ENCODE measurements around the gene SKA3. TPM values are rescaled to one million over a fixed set of nuclear protein-coding genes. Genes with fewer than 3 reads are reported as not detected.
A peak's percentile ranks its signal among the peaks of the same experiment; 100 is the strongest.

Gene SKA3
- total RNA-seq, 1 experiment from 2014 or later = 61.8 TPM

GRCh38 chr13:21148557-21149258, 27.6 kb downstream of the SKA3 start:
- H3K79me1 ChIP-seq (ENCODE audit: insufficient read depth, low read depth, low read length, poor library complexity, severe bottlenecking) = no peaks in the 10 kb centered on the region
- no peak overlapping the region for H2AK5ac ChIP-seq (ENCODE audit: insufficient read length, low read length)
- H3K14ac ChIP-seq (ENCODE audit: insufficient read depth, low read length) = no peak overlapping the region
- no peaks in the 10 kb centered on the region for H3K27me3 Mint-ChIP-seq (ENCODE audit: low read depth)
- H2BK15ac ChIP-seq (ENCODE audit: low read depth, low read length) = no peak overlapping the region
- no peak overlapping the region for H2BK5ac ChIP-seq (ENCODE audit: insufficient read length, low read length)
- H2BK120ac ChIP-seq (ENCODE audit: low read depth, low read length, poor library complexity, severe bottlenecking) = no peak overlapping the region
- H2BK12ac ChIP-seq (ENCODE audit: insufficient read length, low read depth, low read length) = no peak overlapping the region
- no peaks in the 10 kb centered on the region for H3K9me3 ChIP-seq (ENCODE audit: control insufficient read depth, low read depth, low read length)
- H4K8ac ChIP-seq (replicated peaks; ENCODE audit: insufficient read length, low read depth, low read length) = no peak overlapping the region
- H3K9me3 Mint-ChIP-seq = no peaks in the 10 kb centered on the region
- no peak overlapping the region for H3K4ac ChIP-seq (ENCODE audit: low read depth, low read length)
- H3K4me1 ChIP-seq (ENCODE audit: insufficient read depth, low read length) = peaks cover 3% of the 10 kb centered on the region; the same call in 1 of the 2 replicates
- no peaks in the 10 kb centered on the region for H3K27me3 ChIP-seq (ENCODE audit: insufficient read depth, low read length)
- H2BK20ac ChIP-seq (ENCODE audit: low read depth, low read length, poor library complexity, severe bottlenecking) = no peak overlapping the region
- H3K4me3 Mint-ChIP-seq = no peak overlapping the region
- H3K23me2 ChIP-seq (ENCODE audit: insufficient read length, low read depth, low read length, poor library complexity, severe bottlenecking) = no peaks in the 10 kb centered on the region
- H3K4me2 ChIP-seq (ENCODE audit: insufficient read depth, insufficient read length, low read length) = no peak overlapping the region
- no peak overlapping the region for H3K18ac ChIP-seq (ENCODE audit: insufficient read length, low read depth, low read length)
- H3K9ac ChIP-seq (ENCODE audit: extremely low read depth, insufficient read length, low read length) = no peak overlapping the region
- H3K4me1 Mint-ChIP-seq = peaks cover 26 to 35% of the 10 kb centered on the region in 2 experiments
- no peaks in the 10 kb centered on the region for H4K20me1 ChIP-seq (ENCODE audit: control insufficient read depth, insufficient read depth, insufficient read length)
- H2AFZ ChIP-seq (ENCODE audit: low read length) = no peak overlapping the region
- peak overlapping the region in 2 of 3 experiments; percentile 6 to 93; a peak in 4 of 7 replicates for H3K27ac Mint-ChIP-seq
- no peak overlapping the region for H3K56ac ChIP-seq (ENCODE audit: insufficient read length, low read depth, low read length)
- H3K27ac ChIP-seq (ENCODE audit: insufficient read length, low read depth, low read length) = no peak overlapping the region
- no peak overlapping the region for H3T11ph ChIP-seq (ENCODE audit: low read length)
- H3K79me2 ChIP-seq (ENCODE audit: insufficient read depth, low read length) = no peaks in the 10 kb centered on the region; the same call in 1 of the 2 replicates
- no peak overlapping the region for H3K23ac ChIP-seq (ENCODE audit: insufficient read length, low read depth, low read length)
- H4K5ac ChIP-seq (ENCODE audit: insufficient read length, low read depth, low read length) = no peak overlapping the region
- DNase-seq = no peak
- WGBS (ENCODE audit: extremely low coverage, insufficient read length, low lambda C conversion rate) = no CpG with 5 or more reads among the region's 5 CpGs
- peaks cover 4 to 43% (median 27%) of the 10 kb centered on the region in 3 experiments; a peak in 6 of 7 replicates for H3K36me3 Mint-ChIP-seq (ENCODE audit: insufficient read depth in 1 of 3, low read depth in 3 of 3)
- TF ChIP-seq, protein P1, sequence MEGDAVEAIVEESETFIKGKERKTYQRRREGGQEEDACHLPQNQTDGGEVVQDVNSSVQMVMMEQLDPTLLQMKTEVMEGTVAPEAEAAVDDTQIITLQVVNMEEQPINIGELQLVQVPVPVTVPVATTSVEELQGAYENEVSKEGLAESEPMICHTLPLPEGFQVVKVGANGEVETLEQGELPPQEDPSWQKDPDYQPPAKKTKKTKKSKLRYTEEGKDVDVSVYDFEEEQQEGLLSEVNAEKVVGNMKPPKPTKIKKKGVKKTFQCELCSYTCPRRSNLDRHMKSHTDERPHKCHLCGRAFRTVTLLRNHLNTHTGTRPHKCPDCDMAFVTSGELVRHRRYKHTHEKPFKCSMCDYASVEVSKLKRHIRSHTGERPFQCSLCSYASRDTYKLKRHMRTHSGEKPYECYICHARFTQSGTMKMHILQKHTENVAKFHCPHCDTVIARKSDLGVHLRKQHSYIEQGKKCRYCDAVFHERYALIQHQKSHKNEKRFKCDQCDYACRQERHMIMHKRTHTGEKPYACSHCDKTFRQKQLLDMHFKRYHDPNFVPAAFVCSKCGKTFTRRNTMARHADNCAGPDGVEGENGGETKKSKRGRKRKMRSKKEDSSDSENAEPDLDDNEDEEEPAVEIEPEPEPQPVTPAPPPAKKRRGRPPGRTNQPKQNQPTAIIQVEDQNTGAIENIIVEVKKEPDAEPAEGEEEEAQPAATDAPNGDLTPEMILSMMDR (conservative IDR thresholded peaks at IDR 0.05) = no peak
- no peak overlapping the region for H4K91ac ChIP-seq (ENCODE audit: insufficient read length, low read depth, low read length)
